GM23338 (cell line): ENCODE data around the gene ROBO1. TPM values are rescaled to one million over a fixed set of nuclear protein-coding genes. Genes with fewer than 3 reads are reported as not detected.

Experiments
- ATAC-seq: fragments of 200-7000 bp; cut with Tn5 transposase; 3 replicates; pipeline ENCODE4 v1.9.1; 2020
- DNase-seq: peaks from one replicate; pipeline ENCODE4 v3.0.0-alpha.2; 2015; ENCODE audit warnings: low spot score
- H2AFZ ChIP-seq: fragments of 200-600 bp; sonication (generic); 2 replicates; pipeline ENCODE4 v1.8.0; 2016; ENCODE audit warnings: antibody characterized with exemption, mild to moderate bottlenecking, moderate library complexity
- H3F3A ChIP-seq: fragments of 200-600 bp; sonication (generic); replicated peaks from 2 replicates; pipeline ENCODE4 v1.8.0; 2017; ENCODE audit warnings: antibody characterized with exemption, mixed run types, low read depth
- H3K27ac ChIP-seq: fragments of 200-600 bp; sonication (generic); 2 replicates; pipeline ENCODE4 v1.6.1; 2016; ENCODE audit warnings: low read depth
- H3K27me3 ChIP-seq: fragments of 200-600 bp; sonication (generic); 2 replicates; pipeline ENCODE4 v1.8.0; 2016; ENCODE audit warnings: mild to moderate bottlenecking, mixed run types, moderate library complexity; ENCODE audit not compliant: insufficient read depth
- H3K36me3 ChIP-seq: fragments of 200-600 bp; sonication (generic); 2 replicates; pipeline ENCODE4 v1.8.0; 2016; ENCODE audit warnings: mild to moderate bottlenecking; ENCODE audit not compliant: insufficient read depth
- H3K4me1 ChIP-seq: fragments of 200-600 bp; sonication (generic); 2 replicates; pipeline ENCODE4 v1.8.0; 2016; ENCODE audit warnings: mild to moderate bottlenecking, moderate library complexity; ENCODE audit not compliant: insufficient read depth
- H3K4me2 ChIP-seq: fragments of 200-600 bp; sonication (generic); 2 replicates; pipeline ENCODE4 v1.7.1; 2017; ENCODE audit warnings: mixed run types
- H3K4me3 ChIP-seq: fragments of 200-600 bp; sonication (generic); 2 replicates; pipeline ENCODE4 v1.6.1; 2016; ENCODE audit warnings: mixed run types
- H3K79me2 ChIP-seq: fragments of 200-600 bp; sonication (generic); replicated peaks from 2 replicates; pipeline ENCODE4 v1.8.0; 2017; ENCODE audit warnings: mild to moderate bottlenecking; ENCODE audit not compliant: insufficient read depth
- H3K9me2 ChIP-seq: fragments of 200-600 bp; sonication (generic); 2 replicates; pipeline ENCODE4 v1.8.0; 2017; ENCODE audit not compliant: insufficient read depth
- H4K20me1 ChIP-seq: fragments of 200-600 bp; sonication (generic); replicated peaks from 2 replicates; pipeline ENCODE4 v1.8.0; 2017; ENCODE audit warnings: mild to moderate bottlenecking; ENCODE audit not compliant: insufficient read depth
- H3K27ac Mint-ChIP-seq: 2 replicates; pipeline ENCODE4 v1.8.0; 2020; ENCODE audit warnings: inconsistent platforms, mild to moderate bottlenecking, moderate library complexity, mixed read lengths
- H3K27me3 Mint-ChIP-seq: 3 replicates; pipeline ENCODE4 v1.8.0; 2022; ENCODE audit warnings: low read depth, mild to moderate bottlenecking, moderate library complexity, mixed read lengths, inconsistent platforms; ENCODE audit not compliant: insufficient read depth, poor library complexity
- H3K36me3 Mint-ChIP-seq: 3 replicates; pipeline ENCODE4 v1.8.0; 2021; ENCODE audit warnings: low read depth, mild to moderate bottlenecking, inconsistent platforms, moderate library complexity, mixed read lengths
- H3K4me1 Mint-ChIP-seq: 3 replicates; pipeline ENCODE4 v1.8.0; 2020; ENCODE audit warnings: mild to moderate bottlenecking, inconsistent platforms, mixed read lengths
- H3K4me3 Mint-ChIP-seq: 3 replicates; pipeline ENCODE4 v1.8.0; 2021; ENCODE audit warnings: moderate library complexity, mild to moderate bottlenecking, inconsistent platforms, mixed read lengths
- H3K9me3 Mint-ChIP-seq: 3 replicates; pipeline ENCODE4 v1.8.0; 2020; ENCODE audit warnings: moderate library complexity, mild to moderate bottlenecking, inconsistent platforms, mixed read lengths
- ETS1 ChIP-seq: IDR thresholded peaks from 2 replicates; pipeline ENCODE4 v1.6.1; 2016; ENCODE audit warnings: antibody characterized with exemption
- EZH2 ChIP-seq: fragments of 200-600 bp; sonication (generic); IDR thresholded peaks from one replicate; pipeline ENCODE4 v1.8.0; 2017; ENCODE audit warnings: antibody characterized with exemption, mild to moderate bottlenecking, low read depth; ENCODE audit not compliant: unreplicated experiment
- EZH2phosphoT487 ChIP-seq: fragments of 200-600 bp; sonication (generic); IDR thresholded peaks from one replicate; pipeline ENCODE4 v1.8.1; 2018; ENCODE audit warnings: antibody characterized with exemption; ENCODE audit not compliant: unreplicated experiment
- JUNB ChIP-seq: IDR thresholded peaks from one replicate; pipeline ENCODE4 v1.6.1; 2016; ENCODE audit warnings: antibody characterized with exemption; ENCODE audit not compliant: unreplicated experiment
- NANOG ChIP-seq: IDR thresholded peaks from 2 replicates; pipeline ENCODE4 v1.6.1; 2016; ENCODE audit warnings: antibody characterized with exemption, borderline replicate concordance
- REST ChIP-seq: IDR thresholded peaks from one replicate; pipeline ENCODE4 v1.6.1; 2018; ENCODE audit warnings: antibody characterized with exemption; ENCODE audit not compliant: unreplicated experiment
- STAT1 ChIP-seq: IDR thresholded peaks from one replicate; pipeline ENCODE4 v1.6.1; 2016; ENCODE audit warnings: antibody characterized with exemption; ENCODE audit not compliant: unreplicated experiment
- ZNF114 ChIP-seq: fragments of 250-450 bp; sonication (Bioruptor Pico); IDR thresholded peaks from 2 replicates; pipeline ENCODE4 v1.5.0; 2020; ENCODE audit warnings: mild to moderate bottlenecking, moderate library complexity
- ZNF331 ChIP-seq: fragments of 250-450 bp; sonication (Bioruptor Pico); IDR thresholded peaks from 2 replicates; pipeline ENCODE4 v1.5.0; 2020; ENCODE audit warnings: low read depth, mild to moderate bottlenecking, moderate library complexity
- ZNF462 ChIP-seq: fragments of 250-450 bp; sonication (Bioruptor Pico); IDR thresholded peaks from 2 replicates; pipeline ENCODE4 v1.5.0; 2020; ENCODE audit warnings: mild to moderate bottlenecking, moderate library complexity
- polyA plus RNA-seq: library from polyadenylated mRNA; unstranded; fragments of >200 nt; fragmentation: Nextera tagmentation; extraction: Ambion mirVana; gene quantifications from 2 replicates; pipeline ENCODE4 v1.2.1, GENCODE V29; 2016
- total RNA-seq: library from RNA; depleted of rRNA; stranded (reverse); fragments of >200 nt; shearing (Covaris generic); gene quantifications from 2 replicates; pipeline ENCODE4 v1.2.3, GENCODE V29; 2014

The ROBO1 gene
- total and polyA plus RNA-seq, 2 experiments from 2014 or later = 19.2 to 78.3 TPM

DNA sequence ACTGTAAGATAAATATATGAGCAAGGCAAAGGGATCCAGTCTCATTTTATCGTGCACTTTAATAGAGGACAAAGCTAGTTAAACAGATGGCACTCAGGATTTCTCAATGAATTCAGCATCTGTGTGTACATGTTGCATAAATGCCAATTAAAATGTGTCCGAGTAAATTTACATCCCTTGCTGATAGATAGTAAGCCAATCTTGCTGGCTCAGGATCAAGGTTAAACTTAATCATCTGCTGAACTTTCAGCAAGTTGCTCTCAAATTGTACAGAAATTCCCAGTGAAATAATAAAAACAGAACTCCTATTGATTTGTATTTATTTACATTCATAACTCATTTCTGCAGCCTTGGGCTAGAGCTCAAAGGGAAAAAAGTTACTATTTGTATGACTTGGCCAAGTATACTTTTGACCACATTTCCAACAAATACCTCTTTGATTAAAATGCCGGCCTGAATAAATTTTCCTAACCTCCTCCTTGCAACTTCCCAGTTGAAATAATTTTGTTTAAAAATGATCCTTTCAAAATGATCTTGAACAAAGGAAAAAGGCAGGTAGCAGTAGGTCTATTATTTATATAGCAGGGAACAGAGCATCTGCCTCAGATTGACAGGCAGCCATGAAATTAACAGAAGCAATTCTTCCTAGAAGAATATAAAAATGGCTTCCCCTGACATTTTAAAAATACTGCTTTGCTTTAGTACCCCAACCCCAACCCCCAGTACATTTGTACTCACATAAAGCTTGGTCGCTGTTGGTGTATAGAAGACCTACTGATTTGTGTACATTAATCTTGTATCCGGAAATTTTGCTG, 1001.9 kb downstream of the ROBO1 start (continued):
- TF ChIP-seq ZNF462 (CRISPR knock-in tag) (no peak), ETS1 (no peak), ZNF114 (CRISPR knock-in tag) (no peak), JUNB (no peak), ZNF331 (CRISPR knock-in tag) (no peak), NANOG (no peak)

DNA sequence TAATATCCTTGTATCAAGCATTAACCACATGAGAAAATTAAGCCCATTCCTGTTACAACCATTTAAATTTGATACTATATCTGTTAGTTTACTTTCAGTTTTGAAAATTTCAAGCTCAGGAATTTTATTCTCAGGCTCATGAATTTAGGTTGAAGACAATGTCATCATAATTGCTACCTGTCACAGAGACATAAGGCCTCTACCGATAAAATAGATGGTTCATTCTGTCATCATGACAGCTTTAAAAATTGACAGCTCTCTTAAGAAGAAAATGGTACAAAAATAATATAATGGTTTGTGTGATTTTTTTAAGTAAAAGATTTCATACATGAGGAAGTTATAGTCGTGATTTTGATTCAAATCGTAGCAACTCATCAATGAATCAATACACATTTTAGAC, 1003.2 kb downstream of the ROBO1 start:
- no peaks in the 10 kb centered on the region; the same call in 1 of the 3 replicates for H3K4me1 Mint-ChIP-seq
- Histone ChIP-seq H3K9me2 (peaks cover 4% of the 10 kb centered on the region; the same call in 1 of the 2 replicates), H2AFZ (no peak overlapping the region), H3F3A (no peaks in the 10 kb centered on the region), H3K36me3 (no peaks in the 10 kb centered on the region), H3K27ac (no peak overlapping the region), H3K27me3 (no peaks in the 10 kb centered on the region), H3K4me1 (no peaks in the 10 kb centered on the region), H3K79me2 (no peaks in the 10 kb centered on the region), H3K4me2 (no peak overlapping the region), H4K20me1 (no peaks in the 10 kb centered on the region), H3K4me3 (no peak overlapping the region)
- ATAC-seq (no peak), DNase-seq (no peak)
- H3K9me3 Mint-ChIP-seq = no peaks in the 10 kb centered on the region
- no peak overlapping the region for H3K27ac Mint-ChIP-seq
- H3K27me3 Mint-ChIP-seq = no peaks in the 10 kb centered on the region
- H3K36me3 Mint-ChIP-seq = no peaks in the 10 kb centered on the region
- no peak overlapping the region for H3K4me3 Mint-ChIP-seq
- TF ChIP-seq EZH2 (no peak), ZNF114 (CRISPR knock-in tag) (no peak), EZH2phosphoT487 (no peak), STAT1 (no peak), NANOG (no peak), JUNB (no peak), REST (no peak), ETS1 (no peak)
